ENCODE data around the gene ZNF32. TPM values are rescaled to one million over a fixed set of nuclear protein-coding genes. Genes with fewer than 3 reads are reported as not detected.

Gene ZNF32
- 13.7 and 13.9 TPM in 2 replicates for total RNA-seq

GRCh38 chr10:43648398-43649184, at the start of gene ZNF32:
ZNF32 (minus strand) TSS chr10:43648881; CDS start chr10:43646133, 2,748 bp downstream.
- intact Hi-C loops (cut with micrococcal nuclease), result loop anchor here (1.0 to 10.0 kb wide), 13 partner anchors 25 to 1096 kb away; partner anchors contain the start of genes BMS1, CSGALNACT2, HNRNPF and ZNF239

DNA sequence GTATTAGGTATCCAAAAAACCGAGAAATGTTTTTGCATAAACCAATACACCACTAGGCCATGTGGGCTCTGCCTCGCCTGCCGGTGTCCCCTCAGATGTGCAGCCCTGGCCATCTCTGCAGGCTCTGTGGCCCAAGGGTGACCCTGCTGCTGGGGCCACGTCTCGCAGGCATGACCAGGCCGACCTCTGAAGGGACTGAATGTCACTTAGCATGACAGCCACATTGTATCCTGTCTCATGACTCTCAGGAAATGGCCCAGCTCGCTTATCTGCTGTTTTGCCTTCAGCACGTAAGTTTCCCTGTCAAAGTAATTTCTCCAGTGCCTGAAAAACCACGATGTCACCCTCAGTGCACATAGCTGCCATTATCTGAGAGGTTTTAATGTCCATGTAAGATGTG, 49.5 kb upstream of the ZNF32 start:
- intact Hi-C loops (cut with micrococcal nuclease), result loop anchor here (10.0 kb wide), 1 partner anchor 237 kb away; no protein-coding TSS in a partner anchor

DNA sequence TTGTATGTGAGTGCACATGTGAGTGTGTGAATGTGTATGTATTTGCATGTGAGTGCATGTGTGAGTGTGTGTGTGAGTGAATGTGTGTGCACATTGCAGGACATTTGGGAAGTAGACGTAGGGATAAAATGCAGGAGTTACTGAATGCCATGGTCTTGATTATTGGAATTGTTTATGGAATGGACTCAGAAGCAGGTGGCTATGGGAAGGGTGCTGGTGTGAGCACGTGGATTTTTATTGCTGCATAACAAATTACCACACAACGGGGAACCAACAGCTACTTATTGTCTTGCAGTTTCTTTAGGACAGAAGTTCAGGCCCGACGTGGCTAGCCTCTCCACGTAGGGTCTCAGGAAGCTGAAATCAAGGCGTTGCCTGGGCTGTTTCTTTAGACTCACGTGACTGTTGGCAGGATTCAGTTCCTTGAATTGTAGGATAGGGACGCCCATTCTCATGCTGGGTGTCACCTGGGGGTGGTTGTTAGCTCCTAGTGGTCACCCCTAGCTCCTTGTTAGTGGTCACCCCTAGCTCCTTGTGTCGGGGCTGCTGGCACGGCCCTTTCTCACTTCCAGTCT, 48.3 kb upstream of the ZNF32 start:
- intact Hi-C loops (cut with micrococcal nuclease), result loop anchor here (10.0 kb wide), 1 partner anchor 238 kb away; no protein-coding TSS in a partner anchor

- intact Hi-C loops (cut with micrococcal nuclease), result loop anchor here (10.0 kb wide), 1 partner anchor 239 kb away; no protein-coding TSS in a partner anchor
These were observed 47.0 kb upstream of the ZNF32 start for GRCh38 chr10:43695730-43696129.

- intact Hi-C loops (cut with micrococcal nuclease), result loop anchor here (10.0 kb wide), 1 partner anchor 239 kb away; no protein-coding TSS in a partner anchor
These were observed 46.6 kb upstream of the ZNF32 start for GRCh38 chr10:43695321-43695720.

DNA sequence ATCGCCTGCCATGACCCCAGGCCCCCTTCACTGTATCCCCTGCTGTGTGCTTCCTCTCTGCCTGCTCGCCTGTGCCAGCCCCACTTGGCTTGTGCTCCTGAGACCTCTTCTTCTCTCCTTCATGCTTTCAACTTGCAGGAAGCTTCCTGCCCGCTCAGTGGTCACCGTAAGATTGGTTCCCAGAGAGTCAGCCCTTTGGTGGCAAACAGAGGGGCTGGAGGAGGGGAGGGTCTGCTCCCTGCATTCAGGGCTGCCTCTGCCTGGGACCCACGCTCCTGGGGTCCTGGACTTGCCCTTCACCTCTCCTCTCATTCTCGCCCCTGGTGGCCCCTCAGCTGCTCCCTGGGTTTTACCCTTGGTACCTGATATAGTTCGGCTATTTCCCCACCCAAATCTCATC, 45.8 kb upstream of the ZNF32 start:
- intact Hi-C loops (cut with micrococcal nuclease), result loop anchor here (10.0 kb wide), 1 partner anchor 240 kb away; no protein-coding TSS in a partner anchor

- intact Hi-C loops (cut with micrococcal nuclease), result loop anchor here (10.0 kb wide), 1 partner anchor 241 kb away; no protein-coding TSS in a partner anchor
These were observed 44.9 kb upstream of the ZNF32 start for GRCh38 chr10:43693602-43694001.

GRCh38 chr10:43692051-43692825, 43.6 kb upstream of the ZNF32 start:
- intact Hi-C loops (cut with micrococcal nuclease), result loop anchor here (10.0 kb wide), 1 partner anchor 243 kb away; no protein-coding TSS in a partner anchor

GRCh38 chr10:43691485-43691884, 42.8 kb upstream of the ZNF32 start:
- intact Hi-C loops (cut with micrococcal nuclease), result loop anchor here (2.0 to 10.0 kb wide), 3 partner anchors 43 to 243 kb away; partner anchors contain the start of gene ZNF32

- intact Hi-C loops (cut with micrococcal nuclease), result loop anchor here (1.0 to 10.0 kb wide), 6 partner anchors 41 to 696 kb away; partner anchors contain the start of gene ZNF32
These were observed 41.5 kb upstream of the ZNF32 start for GRCh38 chr10:43689955-43690771.

- intact Hi-C loops (cut with micrococcal nuclease), result no loop called here
These were observed 40.9 kb upstream of the ZNF32 start for GRCh38 chr10:43689618-43689954.

GRCh38 chr10:43689007-43689491, 40.4 kb upstream of the ZNF32 start:
- intact Hi-C loops (cut with micrococcal nuclease), result no loop called here

DNA sequence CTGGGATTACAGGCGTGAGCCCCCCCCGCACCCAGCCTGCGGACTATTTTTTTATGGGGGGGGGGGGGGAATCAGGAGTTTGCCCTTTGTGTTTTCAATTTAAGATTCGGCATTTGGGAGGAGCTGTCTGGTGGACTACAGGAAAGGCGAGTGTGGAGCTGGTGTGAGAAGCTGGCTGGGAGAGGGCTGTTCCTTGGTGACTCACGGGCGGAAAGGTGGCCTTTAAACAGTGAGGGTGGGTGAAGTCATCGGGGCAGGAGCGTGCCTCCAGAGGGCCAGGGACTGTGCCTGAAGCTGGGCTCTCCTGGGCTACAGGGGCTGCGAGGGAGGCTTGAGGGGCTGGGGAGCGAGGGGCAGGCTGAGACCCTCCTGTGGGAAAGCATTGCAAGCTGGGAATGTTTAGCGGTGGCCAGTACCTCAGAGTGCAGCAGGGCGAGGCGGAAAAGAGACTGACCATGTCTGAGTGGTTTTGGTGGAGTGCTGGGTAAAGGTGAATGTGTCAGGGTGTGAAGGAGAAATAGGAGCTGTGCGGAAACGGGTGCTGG, 39.7 kb upstream of the ZNF32 start:
- intact Hi-C loops (cut with micrococcal nuclease), result no loop called here

DNA sequence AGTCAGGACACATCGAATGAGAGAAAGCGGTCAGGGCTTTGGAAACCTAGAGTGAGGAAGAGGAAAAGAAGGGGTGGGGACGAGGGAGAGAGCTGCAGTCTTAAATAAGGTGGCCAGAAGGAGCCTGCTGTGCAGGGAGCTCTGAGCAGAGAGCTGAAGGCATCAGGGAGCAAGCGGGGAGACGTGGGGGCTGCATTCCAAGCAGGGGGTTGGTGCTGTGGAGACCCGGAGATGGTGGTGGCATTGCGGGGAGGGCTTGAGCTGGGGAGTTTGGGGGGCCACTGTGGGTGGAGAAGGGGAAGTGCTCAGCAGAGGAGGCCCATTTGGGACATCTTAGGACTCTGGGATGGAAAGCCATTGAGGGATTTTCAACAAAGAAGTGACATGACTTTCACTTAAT, 38.7 kb upstream of the ZNF32 start:
- intact Hi-C loops (cut with micrococcal nuclease), result no loop called here

- intact Hi-C loops (cut with micrococcal nuclease), result no loop called here
These were observed 37.7 kb upstream of the ZNF32 start for GRCh38 chr10:43686414-43686813.

DNA sequence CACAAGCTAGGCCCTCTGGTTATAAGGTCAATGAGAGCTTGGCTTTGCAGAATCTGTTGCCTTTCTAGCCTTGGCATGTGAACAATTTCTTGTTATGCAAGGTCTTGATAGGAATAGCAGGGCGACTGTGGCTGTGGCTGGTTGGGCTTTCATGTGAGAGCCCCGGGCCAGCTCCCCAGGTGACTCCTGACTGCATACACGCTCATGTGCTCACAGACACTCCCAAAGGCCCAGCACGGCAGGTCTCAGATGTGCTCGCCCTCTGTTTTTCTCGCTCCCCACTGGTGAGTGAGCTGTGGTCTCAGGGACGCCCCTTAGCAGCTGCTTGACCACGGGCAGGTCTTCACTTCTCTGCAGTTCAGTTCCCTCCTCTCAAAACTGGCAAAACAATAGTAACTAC, 37.1 kb upstream of the ZNF32 start:
- intact Hi-C loops (cut with micrococcal nuclease), result no loop called here

GRCh38 chr10:43684292-43684559, 35.5 kb upstream of the ZNF32 start:
- intact Hi-C loops (cut with micrococcal nuclease), result no loop called here

- intact Hi-C loops (cut with micrococcal nuclease), result no loop called here
These were observed 35.0 kb upstream of the ZNF32 start for GRCh38 chr10:43683451-43684291.

- intact Hi-C loops (cut with micrococcal nuclease), result no loop called here
These were observed 34.3 kb upstream of the ZNF32 start for GRCh38 chr10:43682956-43683355.
